Glomerular visceral epithelial cell (primary cell): ENCODE data around the gene AGPAT1.

Experiments used
- DNase-seq: peaks from one replicate; pipeline ENCODE4 v3.0.0-alpha.2; 2016; ENCODE audit errors: extremely low spot score

The AGPAT1 gene

DNA sequence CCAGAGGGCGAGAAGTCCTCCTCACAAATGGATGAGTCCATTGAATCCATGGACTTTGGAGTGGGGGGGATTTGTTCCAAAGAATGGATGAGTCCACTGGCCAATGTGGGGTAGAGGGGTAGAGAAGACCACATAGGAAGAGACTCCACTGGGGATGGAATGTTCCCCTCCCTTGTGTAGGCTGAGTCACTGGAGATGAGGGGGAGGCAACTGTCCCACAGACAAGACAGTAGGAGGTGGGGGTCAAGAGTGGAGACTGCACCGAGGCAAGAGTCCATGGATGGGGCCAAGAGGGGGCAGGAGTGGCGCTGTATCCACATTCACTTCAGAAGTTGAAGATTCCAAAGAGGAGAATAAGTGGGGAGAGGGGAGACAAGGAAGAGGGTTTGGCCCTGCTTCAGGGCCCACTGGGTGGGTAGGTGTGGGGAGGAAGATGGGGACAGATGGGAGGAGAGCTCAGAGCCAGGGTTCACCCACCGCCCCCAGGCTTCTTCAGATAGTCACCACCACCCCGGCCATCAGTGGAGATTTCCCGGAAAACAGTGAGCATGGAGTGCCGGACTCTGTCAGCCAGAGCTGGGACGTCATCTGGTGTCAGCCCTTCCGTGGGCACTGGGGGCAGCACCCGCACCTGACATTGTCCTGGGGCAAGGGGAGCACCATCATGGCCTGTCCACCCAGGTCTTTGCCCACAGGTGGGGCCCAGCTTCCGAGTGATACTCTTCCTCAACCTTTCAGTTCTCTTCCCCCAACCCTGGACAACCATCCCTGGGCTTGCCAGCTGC is 6.9 kb downstream of the AGPAT1 start:
- no peak for DNase-seq

DNA sequence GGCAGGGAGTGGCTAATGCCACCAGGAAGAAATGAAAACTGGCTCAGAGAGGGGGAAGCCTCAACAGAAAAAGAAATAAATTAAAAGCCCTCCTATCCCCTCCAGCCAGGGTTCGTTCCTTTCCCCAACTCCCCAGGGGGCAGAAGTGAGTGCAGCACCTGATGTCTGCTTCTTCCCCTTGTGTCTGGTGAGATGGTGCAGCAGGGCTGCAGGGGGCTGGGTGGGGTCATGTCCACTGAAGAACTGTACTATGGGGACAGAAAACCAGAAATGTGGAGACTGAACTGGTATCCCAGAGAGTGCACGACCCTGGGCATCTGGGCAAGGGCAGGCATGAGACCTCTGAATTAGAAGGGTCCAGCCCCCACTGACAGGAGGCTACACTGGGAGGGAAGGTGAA is 7.5 kb downstream of the AGPAT1 start:
- DNase-seq, result no peak

DNA sequence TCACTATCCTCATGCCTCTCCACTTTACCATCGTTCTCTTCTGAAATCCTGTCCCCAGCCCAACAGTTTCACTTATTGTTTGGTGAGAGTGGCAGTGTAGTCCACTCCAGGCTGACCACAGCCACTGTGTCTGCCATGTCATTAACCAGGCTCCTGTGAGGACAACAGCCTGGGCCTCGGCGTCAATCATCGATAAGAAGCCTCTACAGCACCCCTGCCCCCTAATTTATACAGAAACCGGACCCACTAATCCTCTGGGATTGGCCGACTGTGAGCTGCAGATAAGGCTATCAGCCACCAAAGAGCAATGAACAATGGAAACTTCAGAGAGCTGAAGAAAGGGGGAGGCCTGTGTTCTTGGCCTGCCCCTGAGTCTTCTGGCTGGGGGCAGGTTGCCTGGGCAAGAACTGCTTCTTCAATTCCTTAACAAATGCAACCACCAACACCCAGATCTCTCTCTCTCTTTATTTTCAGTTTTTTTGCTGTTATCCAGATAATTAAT is 8.1 kb downstream of the AGPAT1 start:
- DNase-seq, result no peak

DNA sequence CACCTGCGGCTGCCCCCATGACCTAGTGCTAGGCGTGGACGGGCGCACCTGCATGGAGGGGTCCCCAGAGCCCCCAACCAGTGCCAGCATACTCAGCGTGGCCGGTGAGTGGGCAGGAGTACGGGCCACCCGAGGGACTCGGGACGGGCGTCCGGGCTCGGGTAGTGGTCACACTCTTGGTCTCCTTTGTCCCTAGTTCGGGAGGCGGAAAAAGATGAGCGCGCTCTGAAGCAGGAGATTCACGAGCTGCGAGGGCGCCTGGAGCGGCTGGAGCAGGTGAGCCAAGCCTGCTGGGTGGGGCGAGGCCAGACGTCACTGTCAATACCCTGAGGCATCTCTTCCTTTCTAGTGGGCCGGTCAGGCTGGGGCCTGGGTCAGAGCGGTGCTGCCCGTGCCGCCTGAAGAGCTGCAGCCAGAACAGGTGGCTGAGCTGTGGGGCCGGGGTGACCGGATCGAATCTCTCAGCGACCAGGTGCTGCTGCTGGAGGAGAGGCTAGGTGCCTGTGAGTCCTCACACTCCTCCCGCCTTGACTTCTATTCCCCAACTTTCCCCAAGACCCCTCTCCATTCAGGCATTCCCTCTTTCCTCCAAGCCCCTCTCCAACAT is 8.6 kb downstream of the AGPAT1 start:
- no peak for DNase-seq

DNA sequence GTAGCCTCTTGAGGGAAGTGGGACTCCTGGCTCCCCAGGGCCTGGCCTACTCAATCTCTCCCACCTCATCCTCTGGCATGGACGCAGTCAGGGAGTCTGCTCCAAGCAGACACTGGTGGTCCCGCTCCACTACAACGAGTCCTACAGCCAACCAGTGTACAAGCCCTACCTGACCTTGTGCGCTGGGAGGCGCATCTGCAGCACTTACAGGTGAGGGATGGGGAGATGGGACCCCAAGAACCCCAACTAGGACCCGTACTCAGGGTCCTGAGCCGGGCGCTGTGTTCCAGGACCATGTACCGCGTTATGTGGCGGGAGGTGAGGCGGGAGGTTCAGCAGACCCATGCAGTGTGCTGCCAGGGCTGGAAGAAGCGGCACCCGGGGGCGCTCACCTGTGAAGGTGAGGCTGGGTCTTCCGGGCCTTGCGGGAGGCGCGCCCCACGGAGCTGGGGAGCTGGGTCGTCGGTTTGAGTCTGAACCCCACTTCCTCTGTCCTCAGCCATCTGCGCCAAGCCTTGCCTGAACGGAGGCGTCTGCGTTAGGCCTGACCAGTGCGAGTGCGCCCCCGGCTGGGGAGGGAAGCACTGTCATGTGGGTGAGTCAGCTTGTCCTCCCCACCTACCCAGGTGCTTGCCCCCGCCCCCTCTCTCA is 9.3 kb downstream of the AGPAT1 start:
- no peak for DNase-seq

DNA sequence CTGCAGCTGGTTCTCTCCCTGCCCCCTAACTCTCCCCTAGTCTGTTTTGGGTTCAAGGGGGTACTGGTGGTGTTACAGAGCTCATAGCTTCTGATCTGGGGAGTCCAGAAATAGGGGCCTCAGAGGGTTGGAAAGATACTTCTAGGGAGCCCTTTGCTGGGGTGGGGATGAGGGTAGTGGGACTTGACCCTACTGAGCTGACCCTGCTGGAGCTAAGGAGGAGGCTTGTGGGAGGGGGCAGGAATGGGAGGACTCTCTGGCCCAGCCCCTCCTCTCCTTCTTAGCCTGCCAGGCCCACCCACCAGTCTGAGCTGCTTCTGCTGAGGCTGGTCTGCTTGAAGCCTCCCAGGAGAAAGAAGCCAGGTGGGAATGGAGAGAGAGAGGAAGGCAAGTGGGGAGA is 11.6 kb downstream of the AGPAT1 start, which contains the start of gene EGFL8:
Gene EGFL8 (plus strand): TSS at position 301 of the 400 bp plus-strand sequence. CDS start 1,571 bp downstream, outside the sequence.
- no peak for DNase-seq

DNA sequence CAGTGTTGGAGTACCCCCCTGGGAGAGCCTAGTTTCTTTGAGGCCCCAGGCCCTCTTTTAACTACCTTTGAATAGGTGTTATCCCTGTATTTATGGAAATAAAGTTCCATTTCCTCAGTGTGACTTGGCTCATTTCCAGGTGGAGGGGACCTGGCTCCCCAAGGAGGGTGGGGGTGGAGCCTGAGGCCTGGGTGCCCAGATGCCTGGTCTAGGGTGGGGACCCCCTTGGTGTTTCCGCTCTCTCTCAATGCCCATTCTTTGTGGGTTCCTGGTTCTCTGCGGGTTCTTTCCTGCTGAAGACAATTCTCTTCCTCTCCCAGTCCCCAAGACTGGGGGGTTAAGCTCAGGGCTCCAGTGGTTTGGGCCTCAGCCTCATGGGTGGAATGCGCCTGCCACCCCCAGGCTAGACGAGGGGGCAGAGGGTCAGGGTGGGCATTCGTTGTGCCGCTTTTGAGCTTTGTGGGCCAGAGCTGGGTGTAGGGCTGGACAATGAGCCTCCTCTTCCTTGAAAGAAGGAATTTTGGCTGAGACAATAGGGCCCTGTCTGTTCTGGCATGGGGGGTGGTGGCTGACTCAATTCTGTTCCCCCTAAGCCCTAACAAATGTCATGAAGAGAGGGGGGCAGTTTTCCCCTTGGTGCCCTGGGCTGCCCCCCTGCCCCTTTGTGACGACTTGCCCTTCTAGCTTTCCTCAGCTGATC is 12.2 kb downstream of the AGPAT1 start:
- no peak for DNase-seq

DNA sequence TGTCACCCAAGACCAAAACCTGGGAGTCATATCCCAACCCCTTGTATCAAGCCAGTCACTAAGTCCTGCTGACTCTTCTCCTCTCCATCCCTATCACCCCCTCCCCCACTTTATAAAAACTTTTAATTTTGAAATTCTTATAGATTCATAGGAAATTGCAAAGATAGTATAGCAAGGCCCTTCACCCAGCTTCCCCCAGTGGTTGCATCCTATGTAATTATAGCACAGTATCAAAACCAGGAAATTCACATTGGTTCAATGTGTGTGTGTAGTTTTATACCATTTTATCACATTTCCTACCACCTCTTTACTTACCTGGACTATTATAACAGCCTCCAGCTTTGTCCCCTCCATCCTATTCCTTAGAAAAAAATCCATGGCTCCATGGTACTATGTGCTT is 17.8 kb downstream of the AGPAT1 start:
- no peak for DNase-seq

DNA sequence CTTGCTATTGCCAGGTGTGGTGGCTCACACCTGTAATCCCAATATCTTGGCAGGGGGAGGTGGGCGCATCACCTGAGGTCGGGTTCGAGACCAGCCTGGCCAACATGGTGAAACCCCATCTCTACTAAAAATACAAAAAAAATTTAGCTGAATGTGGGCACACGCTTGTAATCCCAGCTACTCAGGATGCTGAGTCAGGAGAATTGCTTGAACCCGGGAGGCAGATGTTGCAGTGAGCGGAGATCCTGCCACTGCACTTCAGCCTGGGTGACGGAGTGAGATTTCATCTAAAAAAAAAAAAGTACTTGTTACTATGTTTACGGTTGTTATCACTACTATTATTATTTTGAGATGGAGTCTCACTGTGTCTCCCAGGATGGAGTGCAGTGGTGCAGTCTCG is 19.0 kb downstream of the AGPAT1 start:
- DNase-seq, result no peak

DNA sequence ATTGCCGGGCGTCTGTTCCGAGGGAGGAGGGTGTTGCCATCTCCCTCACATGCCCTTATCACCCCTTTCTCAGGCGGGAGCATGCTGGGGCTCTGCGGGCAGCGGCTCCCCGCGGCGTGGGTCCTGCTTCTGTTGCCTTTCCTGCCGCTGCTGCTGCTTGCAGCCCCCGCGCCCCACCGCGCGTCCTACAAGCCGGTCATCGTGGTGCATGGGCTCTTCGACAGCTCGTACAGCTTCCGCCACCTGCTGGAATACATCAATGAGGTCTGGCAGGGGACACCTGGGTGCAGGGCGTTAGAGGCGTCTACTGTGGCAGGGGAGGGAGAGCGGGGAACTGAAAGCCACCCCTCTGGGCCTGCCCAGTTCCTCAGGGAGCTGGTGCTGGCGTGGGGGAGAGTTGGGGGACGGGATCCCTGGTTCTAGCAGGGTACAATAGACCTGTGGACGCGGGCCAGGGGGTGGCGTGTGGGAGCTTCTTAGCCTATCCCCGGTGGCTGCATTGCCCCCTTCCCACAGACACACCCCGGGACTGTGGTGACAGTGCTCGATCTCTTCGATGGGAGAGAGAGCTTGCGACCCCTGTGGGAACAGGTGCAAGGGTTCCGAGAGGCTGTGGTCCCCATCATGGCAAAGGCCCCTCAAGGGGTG is 21.2 kb downstream of the AGPAT1 start:
- DNase-seq, result peak; percentile 66

DNA sequence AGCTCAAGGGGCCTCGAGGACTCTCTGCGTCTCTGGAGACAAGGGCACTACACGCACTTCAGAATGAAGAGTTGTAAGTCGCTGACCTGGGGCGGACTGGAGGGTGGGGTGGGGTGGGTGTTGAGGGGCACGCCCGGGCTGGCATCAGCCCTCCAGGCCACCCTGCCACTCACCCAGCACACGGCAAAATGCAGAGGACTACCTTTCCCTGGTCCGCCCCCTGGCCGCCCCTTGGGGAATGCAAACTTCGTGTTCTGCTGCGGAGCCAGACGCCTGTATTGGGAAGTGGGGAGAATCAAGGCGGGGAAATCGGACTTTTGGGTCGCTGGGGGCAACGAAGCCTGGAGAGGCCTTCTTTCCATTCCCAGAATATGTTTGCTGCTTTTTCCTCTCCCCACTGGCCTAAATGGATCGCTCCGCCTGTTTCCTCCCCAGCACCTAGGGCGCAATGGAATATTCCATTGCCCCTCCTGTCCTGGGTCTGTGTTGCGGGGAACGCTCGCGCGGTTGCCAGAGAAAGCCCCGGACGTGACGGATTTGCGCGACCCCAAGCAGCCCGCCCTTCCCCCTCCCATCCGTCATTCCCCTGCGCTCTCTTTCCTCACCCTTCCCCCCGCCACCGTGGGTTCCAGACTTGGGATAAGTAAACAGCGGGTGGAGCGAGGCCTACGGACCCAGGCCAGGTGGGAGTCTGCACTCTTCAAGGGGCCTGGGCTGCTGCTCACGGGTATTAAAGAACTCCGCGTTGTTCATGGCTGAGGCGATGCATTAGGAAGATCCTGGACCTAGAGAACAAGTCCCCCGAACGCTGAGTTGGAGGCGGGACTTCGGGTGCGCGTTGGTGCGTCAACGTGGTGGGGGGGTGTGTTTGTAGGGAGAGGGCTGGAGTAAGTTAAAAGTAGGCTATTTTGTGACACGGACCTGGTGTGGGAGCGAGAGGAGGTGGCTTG is 22.0 kb downstream of the AGPAT1 start, which contains the start of gene PPT2:
Gene PPT2 (plus strand): TSS at position 578 of the 950 bp plus-strand sequence. CDS start 454 bp downstream, outside the sequence.
- DNase-seq, result peak; percentile 86

DNA sequence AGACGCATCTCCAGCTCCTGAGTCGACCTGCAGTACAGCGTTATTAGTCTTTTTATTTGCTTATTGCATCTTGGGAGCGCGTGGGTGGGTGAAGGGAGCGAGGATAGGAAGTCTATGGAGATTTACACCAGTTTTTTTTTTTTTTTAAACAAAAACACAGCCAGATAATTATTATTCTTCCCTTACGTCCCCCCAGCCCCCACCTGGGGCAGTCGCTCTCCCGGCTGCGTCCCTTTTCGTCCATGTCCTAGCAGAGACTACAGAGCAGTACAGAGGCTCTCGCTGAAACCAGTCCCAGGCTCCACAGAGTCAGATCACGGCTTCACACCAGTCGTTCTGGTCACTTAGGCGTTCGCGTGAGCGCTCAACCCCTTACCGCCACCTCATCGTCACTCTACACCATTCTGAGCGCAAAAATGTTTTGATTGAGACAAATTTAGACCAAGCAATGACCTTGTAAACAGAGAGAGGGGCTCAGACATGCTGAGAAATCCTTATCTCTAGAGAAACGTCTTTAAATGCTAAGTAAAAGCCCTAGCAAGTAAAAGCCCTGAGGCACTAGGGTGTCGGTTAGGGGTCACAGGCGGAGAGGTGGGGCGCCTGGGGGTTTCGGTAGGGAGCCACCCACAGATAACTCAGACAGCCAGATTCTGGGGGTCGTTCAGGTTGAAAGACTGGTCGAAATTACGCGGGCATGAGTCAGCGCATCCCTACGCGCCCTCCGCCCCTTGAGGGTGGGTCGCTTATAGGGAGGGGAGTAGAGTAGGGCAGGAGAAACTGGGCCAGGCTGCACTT is 22.9 kb downstream of the AGPAT1 start:
- DNase-seq, result peak; percentile 22

DNA sequence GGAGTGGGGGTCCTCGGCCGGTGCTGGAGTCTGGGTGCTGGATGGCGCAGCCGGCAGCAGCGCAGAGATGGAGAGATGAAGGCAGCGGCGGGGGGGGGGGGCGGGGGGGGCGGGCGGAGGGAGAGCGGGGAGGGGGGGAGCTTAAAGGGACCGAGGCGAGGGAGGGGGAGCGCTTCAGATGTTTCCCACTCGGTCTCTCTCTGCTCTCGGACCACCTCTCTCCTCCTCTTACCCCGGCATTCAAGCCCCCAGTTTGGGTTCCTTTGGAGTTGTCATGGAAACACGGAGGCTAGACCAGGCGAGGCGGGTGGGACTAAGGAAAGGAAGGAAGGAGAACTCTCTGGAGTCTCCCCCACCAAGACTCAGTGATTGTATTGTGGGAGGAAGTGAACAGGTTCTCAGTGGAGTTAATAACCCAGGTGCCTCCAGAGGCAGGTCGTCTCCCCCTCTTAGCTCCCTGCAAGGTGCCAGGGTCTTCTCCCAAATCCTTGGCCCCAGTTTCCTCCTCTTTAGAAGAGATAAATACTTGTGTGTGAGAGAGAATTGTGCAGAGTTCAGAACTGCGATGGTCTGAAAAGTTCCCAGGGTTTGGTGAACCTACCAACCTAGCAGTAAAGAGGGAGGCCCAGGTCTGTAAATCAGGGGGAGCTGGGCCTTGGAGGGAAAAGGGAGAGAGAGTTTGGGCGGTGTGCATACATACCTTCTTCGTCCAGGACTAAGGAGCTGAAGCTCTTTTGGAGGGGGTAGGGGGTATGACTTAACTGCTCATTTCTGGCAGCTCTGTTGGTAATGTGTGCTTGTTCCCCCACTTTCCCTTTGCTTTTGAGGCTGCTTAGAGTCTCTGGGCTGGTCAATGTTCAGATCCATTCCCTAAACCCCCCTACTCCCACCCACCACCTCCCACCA is 23.8 kb downstream of the AGPAT1 start, which contains the start of gene PRRT1:
Gene PRRT1 (minus strand): TSS at position 77 of the 906 bp plus-strand sequence. CDS start 112 bp downstream, outside the sequence.
- no peak for DNase-seq

DNA sequence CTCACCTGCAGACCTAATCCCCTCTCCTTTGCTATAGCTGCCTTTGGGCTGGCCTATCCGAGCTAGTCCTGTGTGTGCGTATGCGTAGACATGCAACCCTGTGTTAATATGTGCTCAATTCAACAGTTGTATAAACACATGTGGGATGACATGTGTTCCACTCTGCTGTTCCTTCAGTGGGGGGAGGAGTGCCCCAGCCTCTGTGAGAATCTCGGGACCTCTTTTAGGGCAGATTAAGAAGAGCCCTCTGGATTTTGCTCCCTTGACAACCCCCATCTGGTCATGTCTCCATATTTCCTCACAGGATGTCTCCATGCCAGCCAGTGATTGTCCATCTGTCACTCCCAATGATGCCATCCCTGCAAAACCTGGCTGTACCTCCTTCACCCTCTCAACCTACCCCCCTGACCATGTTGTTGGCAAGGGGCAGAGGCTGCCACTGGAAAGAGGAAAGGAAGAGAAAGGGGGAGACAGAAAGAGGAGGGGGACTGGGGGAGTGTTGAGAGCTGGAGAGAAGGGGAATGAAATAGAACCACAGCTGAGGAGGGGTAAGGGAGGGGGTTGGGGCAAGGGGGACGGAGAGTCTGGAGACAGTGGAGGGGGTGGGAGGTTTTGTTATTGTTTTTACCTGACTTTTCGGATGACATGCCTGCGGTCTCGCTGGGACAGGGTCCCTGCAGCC is 24.6 kb downstream of the AGPAT1 start:
- no peak for DNase-seq

DNA sequence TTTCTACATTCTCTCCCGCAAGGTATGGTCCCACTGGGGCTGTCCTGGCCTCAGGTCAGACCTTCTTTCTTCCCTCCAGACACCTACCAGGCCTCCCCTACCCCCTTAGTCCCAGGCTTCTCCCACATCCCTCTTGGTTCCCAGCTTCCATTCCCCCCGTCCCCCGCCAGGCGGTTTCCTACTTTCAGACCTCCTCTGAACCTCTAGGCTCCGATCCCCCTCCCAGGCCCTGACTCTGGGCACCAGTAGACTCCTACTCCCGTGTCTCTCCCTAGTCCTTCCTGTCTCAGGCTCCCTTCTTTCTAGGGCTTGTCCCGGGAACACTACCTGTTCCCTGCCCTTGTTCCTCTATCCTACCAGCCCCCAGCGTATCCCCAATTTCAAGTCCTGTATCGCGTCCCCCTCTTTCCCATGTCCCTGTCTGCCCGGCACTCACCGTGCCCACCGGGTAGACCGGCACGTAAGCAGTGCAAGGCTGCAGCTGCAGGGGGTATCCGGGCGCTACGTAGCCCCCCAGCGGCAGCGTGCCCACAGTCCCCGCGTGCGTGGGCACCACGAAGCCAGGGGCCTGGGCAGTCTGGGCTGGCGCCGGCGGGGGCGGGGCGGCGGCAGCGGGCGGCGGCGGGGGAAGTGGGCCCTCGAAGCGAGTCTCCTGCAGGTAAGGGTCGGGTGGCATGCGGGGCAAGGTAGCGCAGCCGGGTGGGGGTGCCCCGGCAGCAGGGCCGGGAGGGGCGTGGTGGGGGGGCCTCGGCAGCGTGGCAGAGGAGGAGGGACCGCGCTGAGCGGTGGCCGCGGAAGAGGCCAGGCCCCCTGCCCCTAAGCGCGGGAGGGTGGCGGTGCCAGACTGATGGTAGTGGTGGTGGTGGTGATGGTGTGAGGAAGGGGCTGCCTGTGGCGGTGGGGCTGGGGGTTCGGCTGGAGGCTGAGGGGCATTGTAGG is 25.7 kb downstream of the AGPAT1 start:
- no peak for DNase-seq

DNA sequence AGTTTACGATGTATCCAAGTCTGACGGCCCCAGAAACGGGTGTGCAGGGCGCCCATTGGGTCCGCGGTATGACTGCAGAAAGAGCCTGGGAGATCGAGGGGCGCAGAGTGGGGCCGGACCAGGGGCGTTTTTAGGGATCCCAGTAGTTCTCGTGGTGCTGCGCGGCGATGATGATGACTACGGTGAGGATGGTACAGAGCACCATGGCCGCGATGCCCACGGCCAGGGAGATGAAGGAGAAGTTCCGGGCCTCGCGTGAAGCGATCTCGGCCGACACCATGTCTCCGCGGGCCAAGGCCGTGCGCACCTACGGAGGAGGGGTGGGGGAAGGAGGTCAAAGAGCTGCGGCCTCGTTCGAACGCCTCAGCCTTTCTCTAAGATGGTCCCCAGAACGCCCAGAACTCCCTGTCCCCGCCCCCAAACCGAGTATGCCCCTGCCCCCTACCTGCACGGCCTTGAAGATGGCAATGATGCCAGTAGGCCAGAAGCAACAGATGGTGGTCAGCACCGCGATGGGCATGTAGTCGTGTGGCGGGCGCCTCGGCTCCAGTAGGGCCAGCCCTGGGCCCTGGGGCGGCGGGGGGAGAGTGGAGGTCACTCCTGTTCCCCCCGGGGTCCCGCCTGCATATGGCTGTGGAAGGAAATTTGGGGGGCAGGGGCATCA is 26.7 kb downstream of the AGPAT1 start:
- DNase-seq, result no peak
